Testis (tissue), 2 donors: ENCODE results near the gene PPHLN1.

Source experiments
- CTCF ChIP-seq, 3 experiments: fragments of 450-650 bp in 2 of 3; fragments of 200-600 bp in 1 of 3; sonication (generic) in 1 of 3; IDR thresholded peaks; one replicate each; pipeline ENCODE4 v1.5.1; 2016 to 2019; ENCODE audit warnings: antibody characterized with exemption in 3 of 3, mild to moderate bottlenecking in 2 of 3, moderate library complexity in 1 of 3
- POLR2A ChIP-seq: fragments of 450-650 bp; IDR thresholded peaks from one replicate; pipeline ENCODE4 v1.6.1; 2017; ENCODE audit warnings: antibody characterized with exemption, mild to moderate bottlenecking, moderate library complexity

DNA sequence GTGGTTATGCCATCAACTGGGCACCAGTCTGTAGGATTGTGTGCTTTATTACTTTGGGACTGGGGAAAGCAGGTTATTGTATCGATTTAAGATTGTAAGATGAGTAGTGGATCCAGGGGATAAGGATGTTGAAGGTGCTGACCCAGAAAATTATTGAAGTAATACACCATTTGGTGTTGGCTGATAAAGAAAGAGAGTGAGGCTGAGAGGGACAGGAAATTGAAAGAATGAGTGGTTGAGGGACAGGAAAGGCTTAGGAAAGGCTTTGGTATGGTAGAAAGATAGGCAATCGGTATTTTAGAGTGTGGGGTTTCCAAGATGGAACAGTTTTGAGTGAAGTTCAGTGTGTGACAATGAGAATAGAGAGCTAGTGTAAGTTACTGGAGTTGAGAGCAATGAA is 12.3 kb downstream of the PPHLN1 start:
- no peak for TF ChIP-seq CTCF (IDR thresholded peaks at IDR 0.05)
- TF ChIP-seq POLR2A = no peak
